DOHH2 (cell line): ENCODE measurements around the gene KIAA1958.

Experiments used
- CTCF ChIP-seq: fragments of 200-600 bp; sonication (generic); IDR thresholded peaks from one replicate; pipeline ENCODE4 v1.5.1; 2014; ENCODE audit warnings: antibody characterized with exemption, mild to moderate bottlenecking, low read depth, low read length; ENCODE audit not compliant: poor library complexity, severe bottlenecking
- EZH2phosphoT487 ChIP-seq: fragments of 200-600 bp; sonication (generic); IDR thresholded peaks from 2 replicates; pipeline ENCODE4 v1.6.1; 2017; ENCODE audit warnings: borderline replicate concordance, mild to moderate bottlenecking, antibody characterized with exemption, low read length, moderate library complexity, mixed read lengths

- TF ChIP-seq CTCF (no peak), EZH2phosphoT487 (no peak)
Measured at GRCh38 chr9:112545237-112545636, 58.6 kb downstream of the KIAA1958 start.
